Fibroblast of lung (primary cell): ENCODE measurements around the gene FOXR1. TPM values are rescaled to one million over a fixed set of nuclear protein-coding genes. Genes with fewer than 3 reads are reported as not detected.

ENCODE experiments used
- DNase-seq, 2 donors: peaks; one replicate each; pipeline versions ENCODE4 v3.0.0 to v3.0.0-alpha.2; 2010; ENCODE audit warnings: low read depth in 2 of 2
- H2AFZ ChIP-seq: 2 replicates; pipeline ENCODE4 v1.5.1; 2012; ENCODE audit warnings: low read length, control low read depth, inconsistent platforms
- H3K27ac ChIP-seq: 2 replicates; pipeline ENCODE4 v1.5.1; 2011; ENCODE audit warnings: low read length, control low read depth; ENCODE audit not compliant: insufficient read depth
- H3K27me3 ChIP-seq: 2 replicates; pipeline ENCODE4 v1.5.1; 2011; ENCODE audit warnings: mild to moderate bottlenecking, low read length; ENCODE audit not compliant: control insufficient read depth, insufficient read depth
- H3K36me3 ChIP-seq: 2 replicates; pipeline ENCODE4 v1.5.1; 2011; ENCODE audit warnings: low read length; ENCODE audit not compliant: control insufficient read depth, insufficient read depth
- H3K4me1 ChIP-seq: 2 replicates; pipeline ENCODE4 v1.5.1; 2011; ENCODE audit warnings: low read length; ENCODE audit not compliant: control insufficient read depth, insufficient read depth; ENCODE audit errors: extremely low read depth
- H3K4me2 ChIP-seq: 2 replicates; pipeline ENCODE4 v1.5.1; 2011; ENCODE audit warnings: low read length, control low read depth; ENCODE audit not compliant: insufficient read depth; ENCODE audit errors: extremely low read depth
- H3K4me3 ChIP-seq, 4 experiments: fragments of 200-600 bp in 1 of 4; sonication (generic) in 1 of 4; replicated peaks in 1 of 4; 2 replicates each; pipeline ENCODE4 v1.5.1; 2011 to 2016; ENCODE audit warnings: low read length in 4 of 4, low read depth in 3 of 4, mild to moderate bottlenecking in 3 of 4, control low read depth in 2 of 4, inconsistent platforms in 1 of 4, mixed read lengths in 1 of 4; ENCODE audit not compliant: insufficient read depth in 1 of 4; ENCODE audit errors: control extremely low read depth in 1 of 4
- H3K79me2 ChIP-seq: 2 replicates; pipeline ENCODE4 v1.5.1; 2012; ENCODE audit warnings: mild to moderate bottlenecking, low read length, inconsistent platforms; ENCODE audit not compliant: control insufficient read depth, insufficient read depth
- H3K9ac ChIP-seq: 2 replicates; pipeline ENCODE4 v1.5.1; 2011; ENCODE audit warnings: mild to moderate bottlenecking, low read length, control low read depth; ENCODE audit not compliant: insufficient read depth
- H3K9me3 ChIP-seq: 2 replicates; pipeline ENCODE4 v1.5.1; 2012; ENCODE audit warnings: low read depth, low read length; ENCODE audit not compliant: control insufficient read depth, insufficient read depth
- H4K20me1 ChIP-seq: 2 replicates; pipeline ENCODE4 v1.5.1; 2011; ENCODE audit warnings: low read length; ENCODE audit not compliant: control insufficient read depth, insufficient read depth; ENCODE audit errors: extremely low read depth
- CTCF ChIP-seq, 2 donors: IDR thresholded peaks in 1 of 2; conservative IDR thresholded peaks in 1 of 2; 1 replicate in 1 of 2; 2 replicates in 1 of 2; pipeline ENCODE4 v1.5.1; 2011 to 2012; ENCODE audit warnings: low read length in 2 of 2, control low read depth in 1 of 2, inconsistent platforms in 1 of 2, low read depth in 1 of 2, mild to moderate bottlenecking in 1 of 2
- EZH2 ChIP-seq: IDR thresholded peaks from 2 replicates; pipeline ENCODE4 v1.5.1; 2012; ENCODE audit warnings: low read length, control low read depth, mild to moderate bottlenecking; ENCODE audit errors: missing control alignments
- polyA plus RNA-seq, 2 donors: library from polyadenylated mRNA; depleted of rRNA in 1 of 2; stranded (reverse) in 1 of 2; unstranded in 1 of 2; fragments of >200 nt; gene quantifications; 2 replicates each; pipeline ENCODE4 v1.2.1, GENCODE V29; 2011 to 2012; ENCODE audit warnings: missing spikeins in 1 of 2
- total RNA-seq: library from RNA; depleted of rRNA; stranded (reverse); fragments of >200 nt; gene quantifications from 2 replicates; pipeline ENCODE4 v1.2.1, GENCODE V29; 2014

The FOXR1 gene
- total and polyA plus RNA-seq, 2 donors (not counting 1 experiment from before 2014, with no cell fraction given), result not detected

- Histone ChIP-seq H2AFZ (no peak overlapping the region), H3K79me2 (no peaks in the 10 kb centered on the region), H3K4me2 (no peak overlapping the region), H3K4me1 (no peaks in the 10 kb centered on the region), H3K27ac (no peak overlapping the region), H3K9me3 (no peaks in the 10 kb centered on the region), H3K9ac (no peak overlapping the region), H3K4me3 (no peak overlapping the region), H4K20me1 (no peaks in the 10 kb centered on the region), H3K36me3 (no peaks in the 10 kb centered on the region), H3K27me3 (peaks cover 29% of the 10 kb centered on the region)
- no peak for DNase-seq
- TF ChIP-seq EZH2 (peak; percentile 33), CTCF (conservative IDR thresholded peaks at IDR 0.05 in 1 of 2, IDR thresholded peaks at IDR 0.05 in 1 of 2; ENCODE audit: low read depth in 1 of 2, low read length in 2 of 2) (no peak)
Measured at GRCh38 chr11:118957968-118958367, 13.6 kb upstream of the FOXR1 start.

DNA sequence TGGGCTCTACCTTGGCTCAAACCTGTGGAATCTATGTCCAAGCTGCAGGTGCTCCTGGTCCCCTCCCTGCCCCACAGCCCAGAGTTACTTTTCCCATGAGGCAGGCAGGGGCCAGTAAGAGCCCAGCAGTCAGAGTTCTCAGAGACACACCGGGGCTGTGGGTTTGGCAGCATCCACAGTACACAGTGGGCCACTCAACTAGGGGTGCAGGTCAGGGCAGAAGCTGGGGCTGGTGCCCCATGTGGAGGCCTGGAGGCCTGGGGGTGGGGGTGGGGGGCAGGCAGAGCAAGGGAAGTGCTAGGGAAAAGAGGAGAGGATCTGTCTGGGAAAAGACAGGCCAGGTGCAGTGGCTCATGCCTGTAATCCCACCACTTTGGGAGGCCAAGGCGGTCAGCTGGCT is 13.0 kb upstream of the FOXR1 start:
- Histone ChIP-seq H3K4me1 (no peaks in the 10 kb centered on the region), H3K4me3 (no peak overlapping the region), H3K9ac (no peak overlapping the region), H3K27me3 (peaks cover 29% of the 10 kb centered on the region), H3K79me2 (no peaks in the 10 kb centered on the region), H3K36me3 (no peaks in the 10 kb centered on the region), H3K27ac (no peak overlapping the region), H3K4me2 (no peak overlapping the region), H3K9me3 (no peaks in the 10 kb centered on the region), H4K20me1 (no peaks in the 10 kb centered on the region), H2AFZ (no peak overlapping the region)
- TF ChIP-seq EZH2 (no peak), CTCF (conservative IDR thresholded peaks at IDR 0.05 in 1 of 2, IDR thresholded peaks at IDR 0.05 in 1 of 2; ENCODE audit: low read depth in 1 of 2, low read length in 2 of 2) (no peak)
- no peak for DNase-seq

GRCh38 chr11:118961189-118961588 is 10.4 kb upstream of the FOXR1 start:
- H3K4me3 ChIP-seq, result no peak overlapping the region
- no peak for DNase-seq
- H3K9me3 ChIP-seq, result no peaks in the 10 kb centered on the region
- H3K9ac ChIP-seq, result no peak overlapping the region
- no peak overlapping the region for H2AFZ ChIP-seq
- no peaks in the 10 kb centered on the region for H4K20me1 ChIP-seq
- no peaks in the 10 kb centered on the region for H3K4me1 ChIP-seq
- H3K79me2 ChIP-seq, result no peaks in the 10 kb centered on the region
- no peak overlapping the region for H3K27ac ChIP-seq
- no peak overlapping the region for H3K4me2 ChIP-seq
- peaks cover 22% of the 10 kb centered on the region for H3K27me3 ChIP-seq
- no peak for TF ChIP-seq CTCF (conservative IDR thresholded peaks at IDR 0.05 in 1 of 2, IDR thresholded peaks at IDR 0.05 in 1 of 2; ENCODE audit: low read depth in 1 of 2, low read length in 2 of 2)
- TF ChIP-seq EZH2, result no peak
- no peaks in the 10 kb centered on the region for H3K36me3 ChIP-seq
